GM20431 (cell line): ENCODE results near the gene RNF167.

Experiments used
- in situ Hi-C: fragments of 300-500 bp; cut with MseI, MboI; formaldehyde crosslinking; loops from one replicate; pipeline ENCODE4 v1.15.0; 2020; ENCODE audit warnings: low sequenced_read_pairs; ENCODE audit not compliant: unreplicated experiment

RNF167 gene

DNA sequence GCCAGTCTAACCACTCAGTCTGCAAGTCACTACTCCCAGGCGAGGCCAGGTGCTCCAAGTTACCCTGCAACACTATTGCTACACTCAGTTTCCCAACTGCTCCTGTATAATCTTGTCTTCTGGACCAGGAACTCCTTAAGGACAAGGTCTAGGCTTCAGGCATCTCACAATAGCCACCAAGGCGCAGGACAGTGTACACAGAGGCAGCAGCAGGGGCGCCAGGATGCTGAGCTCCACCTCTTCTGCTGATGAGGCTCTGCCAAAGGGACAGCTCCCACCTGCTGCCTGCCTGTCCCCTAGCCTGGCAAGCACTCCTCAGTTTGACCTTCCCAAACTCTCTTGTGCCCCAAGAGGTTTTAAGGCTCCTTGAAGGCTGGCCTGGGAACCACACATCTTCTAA, 3.6 kb upstream of the RNF167 start:
- in situ Hi-C loops = no loop called here

DNA sequence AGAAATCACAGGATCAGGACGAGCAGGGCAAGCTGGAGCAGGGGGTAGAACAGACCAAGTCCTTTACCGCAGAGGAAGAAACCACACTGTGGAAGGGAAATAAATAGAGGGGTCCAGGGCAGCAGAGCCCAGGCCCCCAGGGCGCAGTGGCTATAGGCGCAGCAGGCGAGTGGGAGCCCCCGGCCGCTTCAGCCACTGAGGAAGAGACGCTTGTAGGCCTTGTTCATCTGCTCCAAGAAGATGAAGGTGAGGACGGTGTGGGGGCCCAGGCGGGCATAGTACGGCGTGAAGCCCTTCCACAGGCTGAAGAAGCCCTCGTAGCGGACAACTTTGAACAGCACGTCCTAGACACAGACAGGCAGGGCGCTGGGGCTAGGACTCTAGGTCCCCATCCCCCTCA, 2.5 kb upstream of the RNF167 start:
- in situ Hi-C loops = no loop called here

DNA sequence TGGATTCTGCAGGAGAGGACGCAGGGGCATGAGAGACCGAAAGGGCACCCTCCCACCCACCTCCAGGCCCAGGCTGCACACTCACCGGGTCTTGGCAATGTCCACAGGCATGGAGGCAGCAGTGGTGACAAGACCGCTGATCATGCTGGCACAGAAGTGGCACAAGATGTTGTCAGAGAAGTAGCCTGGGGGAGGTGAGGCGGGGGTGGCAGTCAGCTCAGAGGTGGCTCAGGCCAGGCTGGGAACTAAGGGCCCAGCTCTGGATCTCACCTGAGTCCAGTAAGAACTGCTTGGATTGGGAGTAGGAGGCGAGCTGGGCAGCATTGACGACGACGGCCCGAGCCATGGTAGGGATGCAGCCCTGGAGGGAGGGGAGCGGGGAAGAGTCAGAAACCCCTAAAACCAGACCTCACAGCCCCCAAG, 2.0 kb upstream of the RNF167 start:
- in situ Hi-C loops = no loop called here

DNA sequence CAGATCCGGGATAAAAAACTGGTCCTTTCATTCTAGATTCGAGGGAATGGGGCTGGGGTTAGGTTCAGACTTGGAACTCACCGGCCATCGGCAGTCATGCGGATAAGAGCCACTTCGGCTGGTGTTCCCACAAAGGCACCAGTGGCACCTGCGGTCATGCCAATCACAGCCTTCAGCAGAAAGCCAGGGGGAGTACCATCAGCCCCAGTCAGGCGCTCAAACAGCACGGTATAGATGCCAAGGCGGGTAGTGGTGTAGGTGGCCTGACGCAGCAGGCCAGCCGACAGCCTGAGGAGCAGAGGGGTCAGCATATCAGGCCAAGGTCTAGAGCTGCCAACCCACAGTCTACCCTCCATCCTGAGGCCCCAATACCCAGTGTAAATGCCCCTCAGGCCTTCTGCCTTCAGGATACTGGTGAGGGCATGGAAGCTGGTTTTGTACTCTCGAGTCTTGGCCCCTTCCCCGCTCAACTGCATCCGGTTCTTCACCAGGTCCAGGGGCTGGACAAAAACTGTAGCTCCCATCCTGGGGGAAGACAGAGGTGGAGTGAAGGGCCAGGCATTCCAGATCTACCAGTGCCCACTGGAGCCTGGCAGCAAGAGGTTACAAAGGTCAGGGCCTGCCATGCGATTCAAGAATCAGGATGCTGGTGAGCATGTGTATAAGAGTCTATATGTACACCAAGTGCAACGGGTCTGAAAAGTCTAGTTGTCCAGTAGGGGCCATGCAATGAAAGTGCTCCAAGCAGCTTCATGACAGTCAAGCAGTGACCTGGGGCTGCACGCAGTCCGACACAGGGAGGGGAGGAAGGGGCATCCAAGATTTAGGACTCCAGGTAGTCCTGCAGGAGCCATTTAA, 1.2 kb upstream of the RNF167 start:
- in situ Hi-C loops = no loop called here

DNA sequence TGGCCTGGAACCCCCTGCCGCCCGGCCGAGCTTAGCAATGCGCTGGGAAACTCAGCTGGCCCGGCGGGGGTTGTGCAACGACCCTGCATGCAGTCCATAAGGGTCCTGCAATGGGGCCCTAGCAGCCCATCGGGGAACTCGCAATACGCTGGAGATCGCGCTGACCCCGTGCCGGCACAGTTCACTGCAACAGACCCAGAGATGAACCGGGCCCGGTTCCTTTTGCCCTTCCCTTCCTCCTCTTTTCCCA, 597 bp upstream of the RNF167 start:
- in situ Hi-C loops = no loop called here

DNA sequence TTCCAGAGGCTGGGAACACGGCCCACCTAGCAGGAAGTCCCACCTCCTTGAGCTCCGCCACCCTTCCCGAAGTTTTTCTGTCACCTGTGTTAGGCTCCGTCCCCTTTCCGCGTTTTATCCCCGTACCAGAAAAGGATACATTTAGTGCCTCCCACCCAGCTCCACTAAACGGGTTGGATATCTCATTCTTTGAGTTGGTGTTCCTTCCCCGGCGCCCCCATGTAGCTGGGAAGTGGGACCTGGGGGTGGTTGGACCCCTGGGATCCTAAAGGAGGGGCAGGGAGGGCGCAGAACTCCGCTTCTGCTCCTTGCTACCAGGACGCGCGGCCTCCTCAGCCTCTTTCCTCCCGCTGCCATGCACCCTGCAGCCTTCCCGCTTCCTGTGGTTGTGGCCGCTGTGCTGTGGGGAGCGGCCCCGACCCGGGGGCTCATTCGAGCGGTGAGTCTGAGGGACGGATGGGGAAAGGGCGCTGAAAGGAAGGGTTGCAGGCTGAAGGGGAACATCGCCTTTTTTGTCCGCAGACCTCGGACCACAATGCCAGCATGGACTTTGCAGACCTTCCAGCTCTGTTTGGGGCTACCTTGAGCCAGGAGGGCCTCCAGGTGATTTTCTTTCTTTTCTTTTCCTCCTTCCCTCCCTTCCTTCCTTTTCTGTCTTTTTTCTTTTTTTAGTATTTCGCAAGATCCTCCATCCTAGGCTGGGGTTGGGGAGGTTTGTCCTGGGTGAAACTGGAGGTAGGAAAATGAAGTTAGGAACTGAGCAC, 669 bp downstream of the RNF167 start:
- in situ Hi-C loops = no loop called here

DNA sequence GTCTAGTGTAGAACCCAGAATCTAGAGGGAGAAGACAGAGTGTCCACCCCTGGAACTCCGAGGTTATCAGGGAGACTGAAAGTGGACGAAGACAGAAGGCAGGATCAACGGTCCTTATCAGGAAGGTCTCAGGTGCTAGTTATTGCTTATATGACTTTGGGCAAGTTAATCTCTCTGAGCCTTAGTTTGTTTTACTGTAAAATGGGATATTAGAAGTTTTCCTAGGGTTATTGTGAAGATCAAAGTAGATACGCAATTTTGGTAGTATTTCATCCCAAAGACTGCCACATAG, 1.2 kb downstream of the RNF167 start:
- in situ Hi-C loops = no loop called here

DNA sequence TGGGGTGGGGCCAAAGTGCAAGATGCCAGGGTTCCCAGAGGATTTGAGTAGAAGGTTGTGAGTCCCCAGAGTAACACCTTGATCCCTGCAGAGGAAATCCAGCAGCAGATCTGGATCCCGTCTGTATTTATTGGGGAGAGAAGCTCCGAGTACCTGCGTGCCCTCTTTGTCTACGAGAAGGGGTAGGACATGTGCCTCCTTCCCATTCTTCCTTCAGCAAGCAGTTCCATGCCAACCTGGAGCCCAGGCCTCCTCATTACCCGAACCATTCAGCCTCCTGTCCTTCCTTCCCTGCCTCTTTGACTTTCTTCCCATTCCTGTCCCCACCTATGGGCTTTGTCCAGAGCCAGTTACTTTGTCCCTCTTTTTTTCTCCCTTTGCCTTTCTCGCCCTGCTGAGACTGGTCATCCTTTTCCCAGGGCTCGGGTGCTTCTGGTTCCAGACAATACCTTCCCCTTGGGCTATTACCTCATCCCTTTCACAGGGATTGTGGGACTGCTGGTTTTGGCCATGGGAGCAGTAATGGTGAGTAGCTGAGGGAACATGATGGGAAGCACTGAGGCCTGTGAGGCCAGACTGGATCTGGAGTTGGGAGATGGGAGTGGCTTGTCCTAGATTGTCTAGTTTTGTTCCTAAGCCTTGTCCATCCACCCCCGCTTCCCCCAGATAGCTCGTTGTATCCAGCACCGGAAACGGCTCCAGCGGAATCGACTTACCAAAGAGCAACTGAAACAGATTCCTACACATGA, 2.9 kb downstream of the RNF167 start:
- in situ Hi-C loops = no loop called here

DNA sequence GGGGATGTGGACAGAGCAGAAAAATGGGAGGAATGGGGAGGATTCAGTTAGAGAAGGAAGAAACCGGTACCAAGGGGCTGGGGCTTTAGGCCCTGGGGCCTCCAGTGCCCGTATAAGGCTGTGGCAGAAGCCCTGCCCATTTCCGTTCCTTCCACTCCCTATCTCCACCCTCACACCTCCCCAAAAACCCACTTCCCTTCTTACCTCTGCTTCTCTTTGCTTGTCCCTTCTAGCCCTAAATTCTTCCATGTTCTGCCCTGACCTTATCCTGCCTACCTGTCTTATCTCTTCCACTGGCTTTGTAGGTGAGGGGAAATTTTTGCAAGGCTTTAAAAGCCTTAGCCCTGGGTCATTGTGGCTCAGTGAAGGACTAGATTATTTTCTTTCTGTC, 4.1 kb downstream of the RNF167 start:
- in situ Hi-C loops = no loop called here

DNA sequence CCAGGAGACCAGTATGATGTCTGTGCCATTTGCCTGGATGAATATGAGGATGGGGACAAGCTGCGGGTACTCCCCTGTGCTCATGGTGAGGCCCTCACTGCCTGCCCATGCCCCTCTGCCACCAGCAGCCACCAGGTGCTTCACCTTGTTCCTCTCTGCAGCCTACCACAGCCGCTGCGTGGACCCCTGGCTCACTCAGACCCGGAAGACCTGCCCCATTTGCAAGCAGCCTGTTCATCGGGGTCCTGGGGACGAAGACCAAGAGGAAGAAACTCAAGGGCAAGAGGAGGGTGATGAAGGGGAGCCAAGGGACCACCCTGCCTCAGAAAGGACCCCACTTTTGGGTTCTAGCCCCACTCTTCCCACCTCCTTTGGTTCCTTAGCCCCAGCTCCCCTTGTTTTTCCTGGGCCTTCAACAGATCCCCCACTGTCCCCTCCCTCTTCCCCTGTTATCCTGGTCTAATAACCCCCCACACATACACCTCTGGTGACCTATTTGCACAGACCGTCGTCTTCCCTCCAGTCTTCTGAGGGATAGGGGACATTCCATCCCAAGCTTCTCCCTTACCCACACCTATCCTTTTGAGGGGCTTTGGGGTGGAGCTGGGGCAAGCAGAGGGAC, 4.6 kb downstream of the RNF167 start:
- in situ Hi-C loops = no loop called here

DNA sequence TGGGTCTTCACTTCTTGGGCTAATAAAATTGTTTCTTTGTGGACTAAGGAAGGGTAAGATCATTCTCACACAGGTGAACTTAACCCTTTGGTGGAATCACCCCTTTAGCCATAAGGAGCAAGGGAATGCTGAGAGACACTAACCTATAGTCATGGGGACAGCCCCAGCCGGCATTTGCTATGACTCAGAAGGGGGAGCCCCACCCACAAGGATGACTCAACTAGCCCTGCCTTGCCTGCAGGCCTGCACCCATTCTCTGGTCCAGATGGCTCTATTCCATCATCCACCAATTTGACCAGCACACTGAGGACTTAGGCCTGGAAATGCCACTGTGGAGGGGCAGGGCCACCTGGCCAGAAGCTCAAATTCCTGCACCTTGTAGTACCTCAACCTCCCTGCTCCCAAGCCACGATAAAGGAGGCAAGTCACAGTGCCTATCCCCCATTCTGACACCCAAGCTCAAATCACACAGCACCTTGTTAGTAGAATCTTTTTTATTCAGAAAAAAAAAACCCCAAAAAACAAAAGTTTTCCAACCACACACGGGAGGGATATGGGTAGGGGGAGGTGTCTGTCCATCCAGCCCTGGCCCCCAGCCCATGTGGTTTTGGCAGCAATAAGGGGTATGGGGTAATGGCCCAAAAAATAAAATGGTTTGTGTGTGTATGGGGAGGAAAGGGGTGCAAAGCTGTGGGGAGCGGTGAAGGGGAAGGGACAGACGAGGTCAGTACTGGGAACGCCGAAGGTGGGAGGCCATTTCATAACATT, 5.3 kb downstream of the RNF167 start:
- in situ Hi-C loops = no loop called here

DNA sequence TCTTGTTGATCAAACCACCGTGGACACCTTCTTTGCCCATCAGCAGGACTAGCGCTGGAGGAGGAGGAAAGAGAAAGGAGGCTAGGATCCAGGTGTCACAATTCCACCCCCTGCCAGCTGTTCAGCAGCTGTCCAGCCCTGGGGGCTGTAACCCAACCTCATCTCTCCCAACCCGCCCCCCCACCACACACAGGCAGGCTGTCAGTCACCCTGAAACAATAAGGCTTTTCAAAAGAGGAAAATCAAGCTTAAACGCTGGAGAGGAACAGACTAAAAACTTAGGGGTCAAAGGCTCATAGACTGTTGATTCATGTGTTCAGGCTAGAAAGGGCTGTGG, 5.8 kb downstream of the RNF167 start:
- in situ Hi-C loops = no loop called here

DNA sequence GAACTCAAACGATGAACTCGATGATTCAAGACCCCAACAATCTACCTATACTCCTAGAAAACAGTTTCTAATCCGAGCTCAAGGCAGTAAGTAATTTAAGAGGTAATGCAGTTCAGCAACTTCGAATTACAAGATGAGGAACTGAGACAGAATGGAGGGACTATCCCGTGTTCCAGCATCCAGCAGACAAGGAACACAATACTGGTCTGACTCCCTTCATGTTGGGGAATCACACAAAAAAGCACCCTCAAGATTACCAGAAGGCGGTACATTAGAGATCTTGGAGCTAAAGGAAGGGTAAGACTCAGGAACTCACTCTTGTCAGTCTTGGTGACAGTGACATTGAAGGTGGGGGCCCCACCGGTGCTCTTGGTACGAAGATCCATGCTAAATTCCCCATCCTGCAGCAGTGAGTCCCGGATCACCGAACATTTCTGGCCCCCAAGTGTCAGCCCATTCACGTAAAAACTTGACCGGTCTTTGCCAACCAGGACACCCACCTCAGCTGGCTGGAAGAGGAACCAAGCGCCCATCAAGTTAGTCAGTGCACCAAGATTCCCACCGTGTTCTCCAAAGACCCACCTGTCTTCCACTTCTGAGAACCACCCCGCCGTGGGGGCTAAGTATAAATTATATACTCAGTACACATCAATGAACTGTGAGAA, 6.4 kb downstream of the RNF167 start:
- in situ Hi-C loops = no loop called here

DNA sequence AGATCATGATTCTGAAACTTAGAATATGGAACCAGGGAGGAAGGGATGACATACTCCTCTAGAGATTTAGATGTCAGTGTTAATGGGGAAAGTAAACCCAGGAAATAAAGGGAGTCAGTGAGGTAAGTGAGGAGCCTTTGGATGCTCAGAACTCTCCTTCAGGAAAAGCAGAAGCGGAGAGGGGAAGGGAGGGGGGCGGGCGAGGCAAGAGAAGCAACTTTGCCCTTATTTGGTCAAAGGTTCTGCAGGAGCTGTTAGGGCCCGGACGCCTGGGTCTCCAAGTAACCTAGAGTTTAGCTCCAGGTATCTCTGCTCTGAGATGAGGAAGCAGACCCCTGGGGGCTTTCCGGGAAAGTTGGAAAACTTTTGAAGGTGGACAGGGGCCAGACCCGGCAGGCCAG, 6.9 kb downstream of the RNF167 start:
- in situ Hi-C loops = no loop called here

DNA sequence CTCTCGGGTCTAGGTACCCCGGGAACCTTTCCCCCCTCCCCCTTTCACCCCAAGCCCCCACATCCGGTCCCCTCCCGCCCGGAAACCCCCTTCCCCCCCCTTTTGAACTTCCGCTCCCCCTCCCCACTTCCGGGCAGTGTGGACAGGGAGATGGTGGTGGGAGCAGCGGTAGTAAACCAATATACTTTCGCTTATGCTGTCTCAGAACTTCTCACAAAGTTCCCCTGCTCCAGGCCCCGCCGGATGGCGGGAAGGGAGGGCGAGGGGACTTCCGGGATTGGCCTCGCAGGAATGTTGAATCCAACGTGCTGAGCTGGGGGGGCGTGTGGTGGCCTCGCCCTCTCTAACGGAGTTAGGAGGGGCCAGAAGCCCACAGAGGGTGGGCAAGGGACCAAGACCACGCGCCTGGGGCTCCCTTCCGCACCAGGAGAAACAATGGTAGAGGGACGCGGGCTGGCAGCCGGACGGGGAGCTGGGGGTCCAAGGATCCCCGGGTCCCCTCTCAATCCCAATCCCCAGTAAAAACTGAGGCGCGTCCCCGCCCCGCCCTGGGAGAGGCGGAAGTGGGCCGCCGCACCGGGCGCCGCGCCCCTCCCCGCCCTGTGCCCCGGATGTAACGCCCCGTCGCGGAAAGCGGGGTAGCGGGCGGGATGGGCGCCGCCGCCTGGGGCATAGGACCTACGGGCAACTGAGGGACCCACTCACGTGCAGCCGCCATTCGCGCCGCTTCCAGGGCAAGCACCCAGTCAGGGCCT, 7.5 kb downstream of the RNF167 start:
- in situ Hi-C loops = no loop called here

DNA sequence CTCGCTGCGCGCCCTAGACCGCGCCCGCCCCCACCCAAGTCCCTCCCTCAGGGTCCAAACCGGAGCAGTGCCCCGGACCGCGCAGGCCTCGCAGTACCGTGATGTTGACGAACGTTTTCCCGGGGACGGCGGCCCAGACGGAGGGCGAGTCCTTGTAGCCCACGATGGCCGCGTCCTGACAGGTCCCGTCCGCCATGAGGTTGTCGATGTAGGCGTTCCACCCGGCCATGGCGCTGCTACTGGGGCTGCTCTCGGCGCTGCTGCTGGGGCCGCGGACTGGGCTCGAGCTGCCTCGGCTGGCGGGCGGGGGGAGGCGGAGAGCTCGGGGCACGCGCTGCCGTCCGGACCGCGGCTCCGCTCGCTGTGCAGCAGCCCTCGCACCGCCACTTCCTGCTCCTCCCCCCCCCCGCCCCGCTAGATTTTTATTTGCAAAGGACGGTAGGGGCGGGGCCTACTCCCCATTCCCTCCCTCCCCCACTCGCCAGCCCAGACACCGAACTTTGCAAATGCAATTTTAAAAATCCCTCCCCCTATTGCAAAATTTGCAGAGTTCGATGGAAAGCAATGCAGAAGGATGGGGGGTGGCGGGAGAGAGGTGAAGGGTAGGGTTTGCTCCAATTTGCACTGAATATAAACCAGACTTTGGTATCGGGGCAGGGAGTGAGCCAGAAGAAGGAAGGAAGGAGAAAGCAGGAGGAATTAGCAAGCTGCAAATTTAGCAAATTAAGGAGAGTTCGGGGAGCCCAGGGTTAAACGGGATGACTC, 8.3 kb downstream of the RNF167 start, which contains the start of gene PFN1:
Gene PFN1, minus strand, starts transcription at position 365 of the 765 bp plus-strand sequence. Its CDS starts 136 bp downstream, at position 229.
- in situ Hi-C loops = no loop called here

DNA sequence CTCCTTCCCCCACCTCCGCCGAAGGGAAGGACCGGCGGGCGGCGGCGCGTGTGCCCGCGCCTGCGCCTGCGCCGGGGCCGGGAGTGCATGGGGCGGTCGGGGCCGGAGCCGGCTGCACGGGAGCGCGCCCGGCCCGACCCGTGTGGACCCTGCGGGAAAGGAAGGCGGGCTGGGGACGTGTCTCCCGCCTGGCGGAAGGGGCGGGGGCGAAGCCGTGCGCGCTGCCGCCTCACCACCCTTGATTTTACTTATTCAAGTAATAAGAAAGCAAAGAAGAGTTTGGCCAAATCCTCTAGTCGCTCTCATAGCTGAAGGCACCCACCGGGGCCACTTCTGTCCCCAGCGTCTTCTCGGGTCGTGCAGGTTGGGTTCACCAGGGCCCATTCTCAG, 8.9 kb downstream of the RNF167 start:
- in situ Hi-C loops = no loop called here

DNA sequence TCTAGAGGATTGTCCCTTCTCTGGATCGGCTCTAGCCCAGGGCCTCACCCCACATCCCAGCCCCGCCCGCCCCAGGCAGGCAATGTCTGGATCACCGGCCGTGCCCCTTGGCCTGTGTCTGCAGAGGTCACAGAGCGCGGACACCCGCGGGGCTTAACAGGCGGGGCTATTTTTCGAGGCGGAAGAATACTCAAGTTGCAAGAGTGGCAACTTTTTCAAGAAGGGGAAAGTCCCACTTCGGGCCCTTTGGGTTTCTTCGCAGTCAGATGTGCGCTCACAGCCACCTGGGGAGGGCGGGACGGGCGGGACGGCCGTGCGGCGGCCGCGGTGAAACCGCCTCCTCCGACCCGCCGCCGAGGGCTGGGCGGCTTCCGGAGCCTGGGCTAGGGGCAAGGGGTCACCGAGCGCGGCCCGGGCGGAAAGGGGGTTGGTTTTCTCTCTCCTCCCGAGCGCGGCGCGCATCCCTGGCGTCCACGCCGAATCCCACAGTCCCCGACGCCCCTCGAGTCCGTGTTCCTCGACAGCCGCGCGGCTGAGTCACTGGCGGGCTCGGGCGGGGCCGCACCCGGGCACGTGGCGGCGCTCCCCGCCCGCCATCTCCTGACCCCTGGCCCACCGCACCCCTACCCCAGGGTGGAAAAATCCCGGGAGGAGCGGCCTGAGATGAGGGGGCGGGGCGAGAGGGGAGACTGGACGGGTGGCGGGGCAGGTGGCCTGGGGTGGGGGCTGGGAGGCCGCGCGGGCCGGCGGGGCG, 9.4 kb downstream of the RNF167 start:
- in situ Hi-C loops = no loop called here
